CD4-positive, alpha-beta memory T cell (primary cell): Measurements from ENCODE around the gene UBE2E2. TPM values are rescaled to one million over a fixed set of nuclear protein-coding genes. Genes with fewer than 3 reads are reported as not detected.

Experiments
- CTCF ChIA-PET: fragments of 350-600 bp; sonication (Branson Sonifier 250); formaldehyde crosslinking; loops from one replicate; lab custom pipeline; 2021; ENCODE audit warnings: inconsistent platforms; ENCODE audit not compliant: partially characterized antibody; lab: Charles Lee
- POLR2A ChIA-PET: fragments of 350-600 bp; sonication (Branson Sonifier 250); formaldehyde crosslinking; loops from one replicate; lab custom pipeline; 2021; ENCODE audit not compliant: partially characterized antibody; lab: Charles Lee
- DNase-seq, 5 donors: peaks; one replicate each; pipeline versions ENCODE4 v3.0.0 to v3.0.0-alpha.2; 2020 to 2022; ENCODE audit warnings: mixed read lengths in 1 of 5
- H3K27ac ChIP-seq: one replicate; pipeline ENCODE4 v1.7.0; 2013; ENCODE audit warnings: low read depth, low read length
- H3K27me3 ChIP-seq: 2 replicates; pipeline ENCODE4 v1.7.0; 2013; ENCODE audit warnings: mild to moderate bottlenecking, low read length, moderate library complexity; ENCODE audit not compliant: insufficient read depth
- H3K36me3 ChIP-seq: 2 replicates; pipeline ENCODE4 v1.7.0; 2013; ENCODE audit warnings: mild to moderate bottlenecking, low read length, moderate library complexity; ENCODE audit not compliant: insufficient read depth
- H3K4me1 ChIP-seq: 2 replicates; pipeline ENCODE4 v1.7.0; 2013; ENCODE audit warnings: mild to moderate bottlenecking, low read length, moderate library complexity; ENCODE audit not compliant: insufficient read depth
- H3K4me3 ChIP-seq, 2 donors: one replicate each; pipeline ENCODE4 v1.7.0; 2013; ENCODE audit warnings: low read length in 2 of 2, mild to moderate bottlenecking in 1 of 2
- H3K9me3 ChIP-seq, 2 donors: one replicate each; pipeline ENCODE4 v1.7.0; 2013; ENCODE audit warnings: low read length in 2 of 2, control low read depth in 1 of 2; ENCODE audit not compliant: control insufficient read depth in 1 of 2
- H3K27ac Mint-ChIP-seq, 7 donors: one replicate each; pipeline ENCODE4 v1.8.0; 2020 to 2021; ENCODE audit warnings: mixed read lengths in 7 of 7, mild to moderate bottlenecking in 6 of 7, inconsistent platforms in 3 of 7, moderate library complexity in 3 of 7
- H3K27me3 Mint-ChIP-seq, 2 donors: one replicate each; pipeline ENCODE4 v1.8.0; 2020 to 2021; ENCODE audit warnings: mixed read lengths in 2 of 2
- H3K36me3 Mint-ChIP-seq, 2 donors: one replicate each; pipeline ENCODE4 v1.8.0; 2020 to 2021; ENCODE audit warnings: mixed read lengths in 2 of 2, inconsistent platforms in 1 of 2, mild to moderate bottlenecking in 1 of 2
- H3K4me1 Mint-ChIP-seq, 4 donors: one replicate each; pipeline ENCODE4 v1.8.0; 2020 to 2021; ENCODE audit warnings: mixed read lengths in 4 of 4, mild to moderate bottlenecking in 1 of 4
- H3K4me3 Mint-ChIP-seq, 8 donors: one replicate each; pipeline ENCODE4 v1.8.0; 2020 to 2021; ENCODE audit warnings: mixed read lengths in 8 of 8, mild to moderate bottlenecking in 7 of 8, moderate library complexity in 6 of 8, inconsistent platforms in 3 of 8
- H3K9me3 Mint-ChIP-seq, 8 donors: one replicate each; pipeline ENCODE4 v1.8.0; 2020 to 2021; ENCODE audit warnings: mixed read lengths in 8 of 8, mild to moderate bottlenecking in 5 of 8, inconsistent platforms in 3 of 8, moderate library complexity in 1 of 8
- intact Hi-C: fragments of 100-400 bp; cut with micrococcal nuclease; formaldehyde crosslinking; loops from one replicate; pipeline ENCODE4 v1.15.1; 2023
- polyA plus RNA-seq, 2 donors: library from polyadenylated mRNA; unstranded; fragments of 300-500 nt; fragmentation: Illumina TruSeq; gene quantifications; one replicate each; pipeline ENCODE4 v1.2.3, GENCODE V29; 2021
- total RNA-seq, 2 experiments: library from RNA; stranded (reverse); gene quantifications; one replicate each; pipeline ENCODE4 v1.2.3, GENCODE V29; 2021

The UBE2E2 gene
- total and polyA plus RNA-seq, 4 experiments from 2014 or later = 1.3 to 4.7 (median 3.1) TPM

- POLR2A ChIA-PET = no interaction called here
- CTCF ChIA-PET = no interaction called here
- no peak overlapping the region for H3K27ac ChIP-seq
Observed at GRCh38 chr3:23594894-23595670, 392.0 kb downstream of the UBE2E2 start.

GRCh38 chr3:23595851-23596250 lies 392.7 kb downstream of the UBE2E2 start:
- Histone ChIP-seq H3K4me3 (no peak overlapping the region), H3K36me3 (no peaks in the 10 kb centered on the region), H3K4me1 (no peaks in the 10 kb centered on the region), H3K27ac (no peak overlapping the region), H3K27me3 (no peaks in the 10 kb centered on the region), H3K9me3 (no peaks in the 10 kb centered on the region)
- Mint-ChIP-seq H3K4me1 (no peaks in the 10 kb centered on the region), H3K9me3 (peaks cover 0 to 5% (median under 1%) of the 10 kb centered on the region in 8 donors), H3K36me3 (no peaks in the 10 kb centered on the region), H3K27ac (no peak overlapping the region), H3K4me3 (no peak overlapping the region), H3K27me3 (peaks cover 0 to 3% of the 10 kb centered on the region in 2 donors)
- ChIA-PET CTCF (no interaction called here), POLR2A (no interaction called here)
- intact Hi-C loops = no loop called here
- DNase-seq = no peak

More at GRCh38 chr3:23594894-23595670, 392.0 kb downstream of the UBE2E2 start:
- Histone ChIP-seq H3K4me1 (no peaks in the 10 kb centered on the region), H3K36me3 (no peaks in the 10 kb centered on the region), H3K27me3 (no peaks in the 10 kb centered on the region), H3K9me3 (no peaks in the 10 kb centered on the region), H3K4me3 (no peak overlapping the region)
- intact Hi-C loops = no loop called here
- no peaks in the 10 kb centered on the region for H3K4me1 Mint-ChIP-seq
- DNase-seq = no peak
- H3K27me3 Mint-ChIP-seq = peaks cover 0 to 5% of the 10 kb centered on the region in 2 donors
- H3K4me3 Mint-ChIP-seq = no peak overlapping the region
- no peaks in the 10 kb centered on the region for H3K36me3 Mint-ChIP-seq
- H3K9me3 Mint-ChIP-seq = peaks cover 0 to 5% (median under 1%) of the 10 kb centered on the region in 8 donors
- H3K27ac Mint-ChIP-seq = no peak overlapping the region

GRCh38 chr3:23600167-23600871 lies 397.2 kb downstream of the UBE2E2 start:
- Histone ChIP-seq H3K36me3 (no peaks in the 10 kb centered on the region), H3K4me1 (no peaks in the 10 kb centered on the region), H3K4me3 (no peak overlapping the region), H3K27ac (no peak overlapping the region), H3K9me3 (no peaks in the 10 kb centered on the region), H3K27me3 (no peaks in the 10 kb centered on the region)
- Mint-ChIP-seq H3K27me3 (peaks cover 0 to 2% of the 10 kb centered on the region in 2 donors), H3K36me3 (no peaks in the 10 kb centered on the region), H3K4me3 (no peak overlapping the region), H3K9me3 (peaks cover 0 to 5% (median under 1%) of the 10 kb centered on the region in 8 donors), H3K27ac (no peak overlapping the region), H3K4me1 (no peaks in the 10 kb centered on the region)
- no peak for DNase-seq
- ChIA-PET CTCF (no interaction called here), POLR2A (no interaction called here)
- intact Hi-C loops = no loop called here

GRCh38 chr3:23601091-23601822 lies 398.1 kb downstream of the UBE2E2 start:
- no peak overlapping the region for H3K4me3 ChIP-seq
- no peaks in the 10 kb centered on the region for H3K4me1 ChIP-seq
- no peak overlapping the region for H3K27ac ChIP-seq
- Mint-ChIP-seq H3K27ac (no peak overlapping the region), H3K4me1 (no peaks in the 10 kb centered on the region), H3K27me3 (peaks cover 0 to 2% of the 10 kb centered on the region in 2 donors), H3K4me3 (no peak overlapping the region), H3K9me3 (peaks cover 0 to 5% (median 0%) of the 10 kb centered on the region in 8 donors), H3K36me3 (no peaks in the 10 kb centered on the region)
- no peaks in the 10 kb centered on the region for H3K9me3 ChIP-seq
- no peak for DNase-seq
- no peaks in the 10 kb centered on the region for H3K36me3 ChIP-seq
- ChIA-PET POLR2A (no interaction called here), CTCF (no interaction called here)
- intact Hi-C loops = no loop called here
- H3K27me3 ChIP-seq = no peaks in the 10 kb centered on the region

- Mint-ChIP-seq H3K9me3 (peaks cover 0 to 2% (median 0%) of the 10 kb centered on the region in 8 donors), H3K4me3 (no peak overlapping the region), H3K27me3 (peaks cover 0 to 2% of the 10 kb centered on the region in 2 donors), H3K4me1 (no peaks in the 10 kb centered on the region), H3K36me3 (no peaks in the 10 kb centered on the region), H3K27ac (no peak overlapping the region)
- intact Hi-C loops = no loop called here
- POLR2A ChIA-PET = no interaction called here
- no peak overlapping the region for H3K4me3 ChIP-seq
- no peaks in the 10 kb centered on the region for H3K4me1 ChIP-seq
- H3K27ac ChIP-seq = no peak overlapping the region
- H3K9me3 ChIP-seq = no peaks in the 10 kb centered on the region
- no peaks in the 10 kb centered on the region for H3K36me3 ChIP-seq
- no peak for DNase-seq
- CTCF ChIA-PET = no interaction called here
- H3K27me3 ChIP-seq = no peaks in the 10 kb centered on the region
Observed at GRCh38 chr3:23602971-23603370, 399.8 kb downstream of the UBE2E2 start.

- Mint-ChIP-seq H3K27ac (no peak overlapping the region), H3K36me3 (no peaks in the 10 kb centered on the region), H3K9me3 (peaks cover 0 to 2% (median 0%) of the 10 kb centered on the region in 8 donors), H3K27me3 (no peaks in the 10 kb centered on the region), H3K4me3 (no peak overlapping the region), H3K4me1 (no peaks in the 10 kb centered on the region)
- H3K4me3 ChIP-seq = no peak overlapping the region
- H3K9me3 ChIP-seq = no peaks in the 10 kb centered on the region
- DNase-seq = no peak
- H3K4me1 ChIP-seq = no peaks in the 10 kb centered on the region
- ChIA-PET POLR2A (no interaction called here), CTCF (no interaction called here)
- no peak overlapping the region for H3K27ac ChIP-seq
- H3K27me3 ChIP-seq = no peaks in the 10 kb centered on the region
- intact Hi-C loops = no loop called here
- no peaks in the 10 kb centered on the region for H3K36me3 ChIP-seq
Observed at GRCh38 chr3:23607184-23607847, 404.2 kb downstream of the UBE2E2 start.

GRCh38 chr3:23608650-23609049 lies 405.5 kb downstream of the UBE2E2 start:
- H3K4me3 ChIP-seq = no peak overlapping the region
- H3K27me3 Mint-ChIP-seq = no peaks in the 10 kb centered on the region
- no peak overlapping the region for H3K27ac Mint-ChIP-seq
- no peaks in the 10 kb centered on the region for H3K4me1 ChIP-seq
- H3K27ac ChIP-seq = no peak overlapping the region
- H3K36me3 Mint-ChIP-seq = no peaks in the 10 kb centered on the region
- H3K27me3 ChIP-seq = no peaks in the 10 kb centered on the region
- H3K9me3 Mint-ChIP-seq = peaks cover 0 to 2% (median 0%) of the 10 kb centered on the region in 8 donors
- ChIA-PET CTCF (no interaction called here), POLR2A (no interaction called here)
- intact Hi-C loops = no loop called here
- H3K9me3 ChIP-seq = no peaks in the 10 kb centered on the region
- no peak for DNase-seq
- H3K4me1 Mint-ChIP-seq = no peaks in the 10 kb centered on the region
- H3K4me3 Mint-ChIP-seq = no peak overlapping the region
- no peaks in the 10 kb centered on the region for H3K36me3 ChIP-seq
